K562 (cell line): ENCODE results near the gene FRMPD1.

Source experiments
- POLR2A ChIP-seq: fragments of 450-650 bp; conservative IDR thresholded peaks from 2 replicates; pipeline ENCODE4 v1.6.1; 2016
- SOX6 ChIP-seq: fragments of 450-650 bp; IDR thresholded peaks from 2 replicates; pipeline ENCODE4 v1.6.1; 2014; ENCODE audit warnings: mild to moderate bottlenecking
- ZNF780A ChIP-seq: fragments of 250-450 bp; sonication (Bioruptor Pico); IDR thresholded peaks from 2 replicates; pipeline ENCODE4 v1.5.0; 2021; ENCODE audit warnings: mild to moderate bottlenecking
- ZZZ3 ChIP-seq: fragments of 450-650 bp; IDR thresholded peaks from 2 replicates; pipeline ENCODE4 v1.6.1; 2016; ENCODE audit warnings: antibody characterized with exemption, mild to moderate bottlenecking, moderate library complexity
- TF ChIP-seq, protein P1 (sequence below), 3 experiments: IDR thresholded peaks in 2 of 3; conservative IDR thresholded peaks in 1 of 3; 2 replicates each; pipeline ENCODE4 v1.5.1; 2011 to 2012; ENCODE audit warnings: low read length in 3 of 3, mild to moderate bottlenecking in 3 of 3, control low read depth in 2 of 3, improper control_type of control experiment in 1 of 3, inconsistent platforms in 1 of 3, low read depth in 1 of 3, mixed read lengths in 1 of 3, moderate library complexity in 1 of 3; ENCODE audit not compliant: insufficient read depth in 2 of 3
- TF ChIP-seq, protein P2 (sequence below): fragments of 450-650 bp; IDR thresholded peaks from 2 replicates; pipeline ENCODE4 v1.6.1; 2016; ENCODE audit warnings: borderline replicate concordance
- TF ChIP-seq, protein P3 (sequence below): fragments of 250-450 bp; sonication (Bioruptor Pico); IDR thresholded peaks from 2 replicates; pipeline ENCODE4 v1.8.0; 2021; ENCODE audit warnings: borderline replicate concordance, mild to moderate bottlenecking, moderate library complexity; ENCODE audit not compliant: poor library complexity, severe bottlenecking
- TF ChIP-seq, protein P4 (sequence below): sonication (generic); formaldehyde crosslinking; IDR thresholded peaks from 2 replicates; pipeline ENCODE4 v1.8.1; 2023; ENCODE audit warnings: mild to moderate bottlenecking, missing genetic modification reagents, moderate library complexity

DNA sequence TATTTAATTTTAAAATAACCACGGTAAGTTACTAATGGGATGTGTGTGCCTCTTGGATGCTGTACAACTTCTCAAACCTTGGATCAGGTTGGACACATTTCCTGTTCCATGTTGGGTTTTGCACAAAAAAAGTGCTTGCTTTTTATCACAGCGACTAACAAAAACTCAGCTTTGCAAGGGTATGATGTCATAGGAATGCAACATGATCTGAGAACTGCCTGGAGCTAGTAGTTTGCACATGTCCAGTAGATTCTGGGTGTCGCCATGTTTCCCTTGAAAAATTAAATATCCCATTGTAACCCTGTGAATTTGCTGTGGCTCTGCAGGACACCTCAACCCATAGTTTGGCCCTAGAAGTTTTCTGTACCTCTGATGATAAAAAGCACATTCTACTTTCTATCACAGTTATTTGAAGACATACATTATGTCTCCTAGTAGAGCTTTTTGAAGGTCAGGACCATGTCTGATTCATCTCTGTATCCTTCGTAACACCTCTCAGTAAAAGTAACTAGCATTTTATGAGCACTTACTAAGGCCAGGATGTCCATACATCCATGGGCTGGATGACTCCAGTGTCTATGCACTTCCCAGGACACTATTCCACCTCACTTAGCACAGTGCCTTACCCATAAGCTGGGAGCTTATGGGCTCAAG is 11.5 kb upstream of the FRMPD1 start:
- TF ChIP-seq POLR2A (no peak), ZNF780A (CRISPR knock-in tag) (no peak), ZZZ3 (no peak), SOX6 (no peak)
- TF ChIP-seq, protein P1, sequence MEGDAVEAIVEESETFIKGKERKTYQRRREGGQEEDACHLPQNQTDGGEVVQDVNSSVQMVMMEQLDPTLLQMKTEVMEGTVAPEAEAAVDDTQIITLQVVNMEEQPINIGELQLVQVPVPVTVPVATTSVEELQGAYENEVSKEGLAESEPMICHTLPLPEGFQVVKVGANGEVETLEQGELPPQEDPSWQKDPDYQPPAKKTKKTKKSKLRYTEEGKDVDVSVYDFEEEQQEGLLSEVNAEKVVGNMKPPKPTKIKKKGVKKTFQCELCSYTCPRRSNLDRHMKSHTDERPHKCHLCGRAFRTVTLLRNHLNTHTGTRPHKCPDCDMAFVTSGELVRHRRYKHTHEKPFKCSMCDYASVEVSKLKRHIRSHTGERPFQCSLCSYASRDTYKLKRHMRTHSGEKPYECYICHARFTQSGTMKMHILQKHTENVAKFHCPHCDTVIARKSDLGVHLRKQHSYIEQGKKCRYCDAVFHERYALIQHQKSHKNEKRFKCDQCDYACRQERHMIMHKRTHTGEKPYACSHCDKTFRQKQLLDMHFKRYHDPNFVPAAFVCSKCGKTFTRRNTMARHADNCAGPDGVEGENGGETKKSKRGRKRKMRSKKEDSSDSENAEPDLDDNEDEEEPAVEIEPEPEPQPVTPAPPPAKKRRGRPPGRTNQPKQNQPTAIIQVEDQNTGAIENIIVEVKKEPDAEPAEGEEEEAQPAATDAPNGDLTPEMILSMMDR (IDR thresholded peaks at IDR 0.05 in 2 of 3, conservative IDR thresholded peaks at IDR 0.05 in 1 of 3; ENCODE audit: insufficient read depth in 2 of 3, low read depth in 1 of 3, low read length in 3 of 3), result no peak
- TF ChIP-seq, protein P2, sequence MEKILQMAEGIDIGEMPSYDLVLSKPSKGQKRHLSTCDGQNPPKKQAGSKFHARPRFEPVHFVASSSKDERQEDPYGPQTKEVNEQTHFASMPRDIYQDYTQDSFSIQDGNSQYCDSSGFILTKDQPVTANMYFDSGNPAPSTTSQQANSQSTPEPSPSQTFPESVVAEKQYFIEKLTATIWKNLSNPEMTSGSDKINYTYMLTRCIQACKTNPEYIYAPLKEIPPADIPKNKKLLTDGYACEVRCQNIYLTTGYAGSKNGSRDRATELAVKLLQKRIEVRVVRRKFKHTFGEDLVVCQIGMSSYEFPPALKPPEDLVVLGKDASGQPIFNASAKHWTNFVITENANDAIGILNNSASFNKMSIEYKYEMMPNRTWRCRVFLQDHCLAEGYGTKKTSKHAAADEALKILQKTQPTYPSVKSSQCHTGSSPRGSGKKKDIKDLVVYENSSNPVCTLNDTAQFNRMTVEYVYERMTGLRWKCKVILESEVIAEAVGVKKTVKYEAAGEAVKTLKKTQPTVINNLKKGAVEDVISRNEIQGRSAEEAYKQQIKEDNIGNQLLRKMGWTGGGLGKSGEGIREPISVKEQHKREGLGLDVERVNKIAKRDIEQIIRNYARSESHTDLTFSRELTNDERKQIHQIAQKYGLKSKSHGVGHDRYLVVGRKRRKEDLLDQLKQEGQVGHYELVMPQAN, result no peak
- TF ChIP-seq, protein P3, sequence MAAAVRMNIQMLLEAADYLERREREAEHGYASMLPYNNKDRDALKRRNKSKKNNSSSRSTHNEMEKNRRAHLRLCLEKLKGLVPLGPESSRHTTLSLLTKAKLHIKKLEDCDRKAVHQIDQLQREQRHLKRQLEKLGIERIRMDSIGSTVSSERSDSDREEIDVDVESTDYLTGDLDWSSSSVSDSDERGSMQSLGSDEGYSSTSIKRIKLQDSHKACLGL (CRISPR knock-in tag), result no peak
- TF ChIP-seq, protein P4, sequence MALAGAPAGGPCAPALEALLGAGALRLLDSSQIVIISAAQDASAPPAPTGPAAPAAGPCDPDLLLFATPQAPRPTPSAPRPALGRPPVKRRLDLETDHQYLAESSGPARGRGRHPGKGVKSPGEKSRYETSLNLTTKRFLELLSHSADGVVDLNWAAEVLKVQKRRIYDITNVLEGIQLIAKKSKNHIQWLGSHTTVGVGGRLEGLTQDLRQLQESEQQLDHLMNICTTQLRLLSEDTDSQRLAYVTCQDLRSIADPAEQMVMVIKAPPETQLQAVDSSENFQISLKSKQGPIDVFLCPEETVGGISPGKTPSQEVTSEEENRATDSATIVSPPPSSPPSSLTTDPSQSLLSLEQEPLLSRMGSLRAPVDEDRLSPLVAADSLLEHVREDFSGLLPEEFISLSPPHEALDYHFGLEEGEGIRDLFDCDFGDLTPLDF (CRISPR knock-in tag), result no peak
